PFSK-1 (cell line): ENCODE data around the gene RAB11A.

Experiments used
- FOXP2 ChIP-seq: optimal IDR thresholded peaks from 2 replicates; pipeline ENCODE3; 2011; ENCODE audit warnings: borderline replicate concordance, control low read depth, inconsistent platforms; ENCODE audit not compliant: insufficient read depth; ENCODE audit errors: extremely low read length, extremely low read depth
- POLR2AphosphoS5 ChIP-seq: IDR thresholded peaks from 2 replicates; pipeline ENCODE4 v1.6.1; 2012; ENCODE audit warnings: low read depth, mild to moderate bottlenecking, control low read depth, low read length, moderate library complexity
- SIN3A ChIP-seq: IDR thresholded peaks from 2 replicates; pipeline ENCODE4 v1.6.1; 2012; ENCODE audit warnings: mild to moderate bottlenecking, low read length, moderate library complexity, borderline replicate concordance; ENCODE audit not compliant: insufficient read depth
- TAF1 ChIP-seq: IDR thresholded peaks from 2 replicates; pipeline ENCODE4 v1.6.1; 2012; ENCODE audit warnings: low read length, control low read depth, borderline replicate concordance; ENCODE audit not compliant: insufficient read depth
- TF ChIP-seq, protein P1 (sequence below), 2 experiments: IDR thresholded peaks; 2 replicates each; pipeline versions ENCODE4 v1.6.1 to v1.8.0; 2011 to 2012; ENCODE audit warnings: low read depth in 2 of 2, low read length in 2 of 2, control low read depth in 1 of 2, inconsistent platforms in 1 of 2, mild to moderate bottlenecking in 1 of 2, moderate library complexity in 1 of 2; ENCODE audit not compliant: insufficient read depth in 1 of 2

DNA sequence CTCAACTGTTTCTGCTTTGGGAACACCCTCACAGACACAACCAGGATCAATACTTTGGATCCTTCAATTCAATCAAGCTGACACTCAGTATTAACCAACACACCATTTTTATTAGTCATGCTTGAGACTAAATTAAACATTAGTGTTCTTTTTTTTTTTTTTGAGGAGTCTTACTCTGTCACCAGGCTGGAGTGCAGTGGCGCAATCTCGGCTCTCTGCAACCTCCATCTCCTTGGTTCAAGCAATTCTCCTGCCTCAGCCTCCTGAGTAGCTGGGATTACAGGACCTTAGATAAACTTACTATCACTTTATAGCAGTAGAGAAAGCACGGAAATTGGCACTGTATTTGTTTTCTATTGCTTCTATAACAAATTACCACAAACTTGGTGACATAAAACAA lies 2.0 kb upstream of the RAB11A start:
- TF ChIP-seq SIN3A (no peak), POLR2AphosphoS5 (no peak), TAF1 (no peak), FOXP2 (no peak)
- TF ChIP-seq, protein P1, sequence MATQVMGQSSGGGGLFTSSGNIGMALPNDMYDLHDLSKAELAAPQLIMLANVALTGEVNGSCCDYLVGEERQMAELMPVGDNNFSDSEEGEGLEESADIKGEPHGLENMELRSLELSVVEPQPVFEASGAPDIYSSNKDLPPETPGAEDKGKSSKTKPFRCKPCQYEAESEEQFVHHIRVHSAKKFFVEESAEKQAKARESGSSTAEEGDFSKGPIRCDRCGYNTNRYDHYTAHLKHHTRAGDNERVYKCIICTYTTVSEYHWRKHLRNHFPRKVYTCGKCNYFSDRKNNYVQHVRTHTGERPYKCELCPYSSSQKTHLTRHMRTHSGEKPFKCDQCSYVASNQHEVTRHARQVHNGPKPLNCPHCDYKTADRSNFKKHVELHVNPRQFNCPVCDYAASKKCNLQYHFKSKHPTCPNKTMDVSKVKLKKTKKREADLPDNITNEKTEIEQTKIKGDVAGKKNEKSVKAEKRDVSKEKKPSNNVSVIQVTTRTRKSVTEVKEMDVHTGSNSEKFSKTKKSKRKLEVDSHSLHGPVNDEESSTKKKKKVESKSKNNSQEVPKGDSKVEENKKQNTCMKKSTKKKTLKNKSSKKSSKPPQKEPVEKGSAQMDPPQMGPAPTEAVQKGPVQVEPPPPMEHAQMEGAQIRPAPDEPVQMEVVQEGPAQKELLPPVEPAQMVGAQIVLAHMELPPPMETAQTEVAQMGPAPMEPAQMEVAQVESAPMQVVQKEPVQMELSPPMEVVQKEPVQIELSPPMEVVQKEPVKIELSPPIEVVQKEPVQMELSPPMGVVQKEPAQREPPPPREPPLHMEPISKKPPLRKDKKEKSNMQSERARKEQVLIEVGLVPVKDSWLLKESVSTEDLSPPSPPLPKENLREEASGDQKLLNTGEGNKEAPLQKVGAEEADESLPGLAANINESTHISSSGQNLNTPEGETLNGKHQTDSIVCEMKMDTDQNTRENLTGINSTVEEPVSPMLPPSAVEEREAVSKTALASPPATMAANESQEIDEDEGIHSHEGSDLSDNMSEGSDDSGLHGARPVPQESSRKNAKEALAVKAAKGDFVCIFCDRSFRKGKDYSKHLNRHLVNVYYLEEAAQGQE (IDR thresholded peaks at IDR 0.05; ENCODE audit: insufficient read depth in 1 of 2, low read depth in 2 of 2, low read length in 2 of 2), result no peak
